ENCODE data around the gene ZNF221.

Gene ZNF221

GRCh38 chr19:43960411-43960810, 9.4 kb downstream of the ZNF221 start:
- H3K4me3 ChIP-seq (ENCODE audit: low read length), result no peak overlapping the region
- H3K4me1 ChIP-seq (ENCODE audit: low read length), result peaks cover 8% of the 10 kb centered on the region
- TF ChIP-seq EZH2phosphoT487 (IDR thresholded peaks at IDR 0.05; ENCODE audit: low read depth), result no peak
- no peak for TF ChIP-seq CTCF (IDR thresholded peaks at IDR 0.05; ENCODE audit: low read depth, low read length)
- no peaks in the 10 kb centered on the region for H3K27me3 ChIP-seq (ENCODE audit: low read depth, low read length)
- no peak overlapping the region for H3K27ac ChIP-seq (ENCODE audit: low read length)
- H3K79me2 ChIP-seq (ENCODE audit: low read length), result no peaks in the 10 kb centered on the region
- H3K9me3 ChIP-seq (ENCODE audit: insufficient read depth, low read length), result peaks cover 38% of the 10 kb centered on the region
- H3K4me2 ChIP-seq (ENCODE audit: low read length), result no peak overlapping the region
- peaks cover 37% of the 10 kb centered on the region for H3K36me3 ChIP-seq (replicated peaks; ENCODE audit: low read depth, low read length)
- no peaks in the 10 kb centered on the region for H4K20me1 ChIP-seq (ENCODE audit: insufficient read depth, low read length)
- no peak overlapping the region for H2AFZ ChIP-seq (ENCODE audit: low read depth, low read length)
- no peak overlapping the region for H3K9ac ChIP-seq (ENCODE audit: low read length)

- Histone ChIP-seq H3K36me3 (replicated peaks; ENCODE audit: low read depth, low read length) (peaks cover 48% of the 10 kb centered on the region), H3K79me2 (ENCODE audit: low read length) (no peaks in the 10 kb centered on the region), H3K9ac (ENCODE audit: low read length) (no peak overlapping the region), H3K27me3 (ENCODE audit: low read depth, low read length) (no peaks in the 10 kb centered on the region), H3K27ac (ENCODE audit: low read length) (no peak overlapping the region), H3K9me3 (ENCODE audit: insufficient read depth, low read length) (peaks cover 30% of the 10 kb centered on the region), H3K4me3 (ENCODE audit: low read length) (no peak overlapping the region), H4K20me1 (ENCODE audit: insufficient read depth, low read length) (no peaks in the 10 kb centered on the region), H3K4me1 (ENCODE audit: low read length) (no peaks in the 10 kb centered on the region), H2AFZ (ENCODE audit: low read depth, low read length) (no peak overlapping the region), H3K4me2 (ENCODE audit: low read length) (no peak overlapping the region)
- no peak for TF ChIP-seq CTCF (IDR thresholded peaks at IDR 0.05; ENCODE audit: low read depth, low read length)
- TF ChIP-seq EZH2phosphoT487 (IDR thresholded peaks at IDR 0.05; ENCODE audit: low read depth), result no peak
Measured at GRCh38 chr19:43966079-43966694, 15.2 kb downstream of the ZNF221 start.

- H3K27ac ChIP-seq (ENCODE audit: low read length), result no peak overlapping the region
- no peak overlapping the region for H3K9ac ChIP-seq (ENCODE audit: low read length)
- H3K4me1 ChIP-seq (ENCODE audit: low read length), result no peaks in the 10 kb centered on the region
- TF ChIP-seq CTCF (IDR thresholded peaks at IDR 0.05; ENCODE audit: low read depth, low read length) (no peak), EZH2phosphoT487 (IDR thresholded peaks at IDR 0.05; ENCODE audit: low read depth) (no peak)
- no peaks in the 10 kb centered on the region for H3K27me3 ChIP-seq (ENCODE audit: low read depth, low read length)
- H3K9me3 ChIP-seq (ENCODE audit: insufficient read depth, low read length), result no peaks in the 10 kb centered on the region
- H3K79me2 ChIP-seq (ENCODE audit: low read length), result no peaks in the 10 kb centered on the region
- H3K4me3 ChIP-seq (ENCODE audit: low read length), result no peak overlapping the region
- H4K20me1 ChIP-seq (ENCODE audit: insufficient read depth, low read length), result no peaks in the 10 kb centered on the region
- no peaks in the 10 kb centered on the region for H3K36me3 ChIP-seq (replicated peaks; ENCODE audit: low read depth, low read length)
- H2AFZ ChIP-seq (ENCODE audit: low read depth, low read length), result no peak overlapping the region
- no peak overlapping the region for H3K4me2 ChIP-seq (ENCODE audit: low read length)
Measured at GRCh38 chr19:43976732-43977131, 25.7 kb downstream of the ZNF221 start.

GRCh38 chr19:43983544-43983911, 32.5 kb downstream of the ZNF221 start:
- H2AFZ ChIP-seq (ENCODE audit: low read depth, low read length), result no peak overlapping the region
- no peak overlapping the region for H3K9ac ChIP-seq (ENCODE audit: low read length)

More at GRCh38 chr19:43983544-43983911, 32.5 kb downstream of the ZNF221 start:
- Histone ChIP-seq H4K20me1 (ENCODE audit: insufficient read depth, low read length) (no peaks in the 10 kb centered on the region), H3K4me3 (ENCODE audit: low read length) (peak overlapping the region; percentile 60; the same call in 1 of the 2 replicates), H3K4me2 (ENCODE audit: low read length) (no peak overlapping the region), H3K79me2 (ENCODE audit: low read length) (no peaks in the 10 kb centered on the region), H3K27ac (ENCODE audit: low read length) (no peak overlapping the region), H3K27me3 (ENCODE audit: low read depth, low read length) (no peaks in the 10 kb centered on the region), H3K9me3 (ENCODE audit: insufficient read depth, low read length) (peaks cover 3% of the 10 kb centered on the region; the same call in 1 of the 2 replicates), H3K4me1 (ENCODE audit: low read length) (no peaks in the 10 kb centered on the region), H3K36me3 (replicated peaks; ENCODE audit: low read depth, low read length) (no peaks in the 10 kb centered on the region)
- no peak for TF ChIP-seq EZH2phosphoT487 (IDR thresholded peaks at IDR 0.05; ENCODE audit: low read depth)
- TF ChIP-seq CTCF (IDR thresholded peaks at IDR 0.05; ENCODE audit: low read depth, low read length), result no peak

Data from OCI-LY3 (cell line).